MM.1S (cell line): ENCODE results near the gene SELENOW.

Source experiments
- DNase-seq: peaks from one replicate; pipeline ENCODE4 v3.0.0-alpha.2; 2015
- H2AFZ ChIP-seq: fragments of 300-600 bp; sonication (generic); 2 replicates; pipeline ENCODE4 v1.6.0; 2016; ENCODE audit warnings: antibody characterized with exemption, low read length
- H3F3A ChIP-seq: fragments of 300-600 bp; sonication (generic); 2 replicates; pipeline ENCODE4 v1.6.1; 2016; ENCODE audit warnings: mild to moderate bottlenecking, antibody characterized with exemption, low read length, moderate library complexity, mixed read lengths; ENCODE audit not compliant: insufficient read depth
- H3K27ac ChIP-seq: fragments of 300-600 bp; sonication (generic); 2 replicates; pipeline ENCODE4 v1.5.1; 2016; ENCODE audit warnings: mild to moderate bottlenecking, low read length
- H3K27me3 ChIP-seq: fragments of 300-600 bp; sonication (generic); replicated peaks from 2 replicates; pipeline ENCODE4 v1.6.0; 2016; ENCODE audit warnings: low read length; ENCODE audit not compliant: insufficient read depth
- H3K36me3 ChIP-seq: fragments of 300-600 bp; sonication (generic); replicated peaks from 2 replicates; pipeline ENCODE4 v1.6.1; 2016; ENCODE audit warnings: mild to moderate bottlenecking, low read length, mixed read lengths; ENCODE audit not compliant: insufficient read depth
- H3K4me1 ChIP-seq: fragments of 300-600 bp; sonication (generic); 2 replicates; pipeline ENCODE4 v1.6.1; 2016; ENCODE audit warnings: low read length, mixed read lengths
- H3K4me2 ChIP-seq: fragments of 300-600 bp; sonication (generic); 2 replicates; pipeline ENCODE4 v1.6.0; 2016; ENCODE audit warnings: low read depth, low read length
- H3K4me3 ChIP-seq: fragments of 300-600 bp; sonication (generic); 2 replicates; pipeline ENCODE4 v1.5.1; 2016; ENCODE audit warnings: low read length, mixed read lengths
- H3K79me2 ChIP-seq: fragments of 300-600 bp; sonication (generic); 2 replicates; pipeline ENCODE4 v1.6.1; 2016; ENCODE audit warnings: mixed run types, low read length, mixed read lengths
- H3K9ac ChIP-seq: fragments of 300-600 bp; sonication (generic); 2 replicates; pipeline ENCODE4 v1.6.1; 2016; ENCODE audit warnings: low read length, mixed read lengths
- H3K9me2 ChIP-seq: fragments of 300-600 bp; sonication (generic); replicated peaks from 2 replicates; pipeline ENCODE4 v1.6.1; 2016; ENCODE audit warnings: mild to moderate bottlenecking, low read length, mixed read lengths; ENCODE audit not compliant: insufficient read depth
- H3K9me3 ChIP-seq: fragments of 300-600 bp; sonication (generic); replicated peaks from 2 replicates; pipeline ENCODE4 v1.6.1; 2016; ENCODE audit warnings: mild to moderate bottlenecking, low read length, mixed read lengths; ENCODE audit not compliant: insufficient read depth
- H4K20me1 ChIP-seq: fragments of 300-600 bp; sonication (generic); 2 replicates; pipeline ENCODE4 v1.6.1; 2016; ENCODE audit warnings: mild to moderate bottlenecking, low read length, moderate library complexity, mixed read lengths; ENCODE audit not compliant: insufficient read depth
- EZH2 ChIP-seq: fragments of 300-600 bp; sonication (generic); optimal IDR thresholded peaks from 2 replicates; pipeline ENCODE3; 2017; ENCODE audit warnings: low read depth, mild to moderate bottlenecking, antibody characterized with exemption, low read length, mixed read lengths
- EZH2phosphoT487 ChIP-seq: fragments of 300-600 bp; sonication (generic); IDR thresholded peaks from 2 replicates; pipeline ENCODE4 v1.6.1; 2018; ENCODE audit warnings: antibody characterized with exemption, low read length
- TF ChIP-seq, protein P1 (sequence below): fragments of 300-600 bp; sonication (generic); IDR thresholded peaks from 2 replicates; pipeline ENCODE4 v1.5.1; 2016; ENCODE audit warnings: antibody characterized with exemption, low read length, mixed read lengths

The SELENOW gene

GRCh38 chr19:47821460-47822020 lies 43.0 kb downstream of the SELENOW start, which contains the start of gene CRX:
Gene CRX, plus strand, starts transcription at chr19:47821937. Its CDS starts 12,507 bp downstream, at chr19:47834444.
- no peak for DNase-seq
- H4K20me1 ChIP-seq = no peaks in the 10 kb centered on the region
- H3K27ac ChIP-seq = no peak within 1 kb of the TSS
- H3K27me3 ChIP-seq = peaks cover 83% of the 10 kb centered on the region
- no peak within 1 kb of the TSS for H2AFZ ChIP-seq
- H3K9ac ChIP-seq = no peak within 1 kb of the TSS
- H3K9me2 ChIP-seq = no peaks in the 10 kb centered on the region
- H3K9me3 ChIP-seq = no peaks in the 10 kb centered on the region
- no peaks in the 10 kb centered on the region for H3F3A ChIP-seq
- no peaks in the 10 kb centered on the region for H3K79me2 ChIP-seq
- no peak for TF ChIP-seq EZH2phosphoT487
- TF ChIP-seq, protein P1, sequence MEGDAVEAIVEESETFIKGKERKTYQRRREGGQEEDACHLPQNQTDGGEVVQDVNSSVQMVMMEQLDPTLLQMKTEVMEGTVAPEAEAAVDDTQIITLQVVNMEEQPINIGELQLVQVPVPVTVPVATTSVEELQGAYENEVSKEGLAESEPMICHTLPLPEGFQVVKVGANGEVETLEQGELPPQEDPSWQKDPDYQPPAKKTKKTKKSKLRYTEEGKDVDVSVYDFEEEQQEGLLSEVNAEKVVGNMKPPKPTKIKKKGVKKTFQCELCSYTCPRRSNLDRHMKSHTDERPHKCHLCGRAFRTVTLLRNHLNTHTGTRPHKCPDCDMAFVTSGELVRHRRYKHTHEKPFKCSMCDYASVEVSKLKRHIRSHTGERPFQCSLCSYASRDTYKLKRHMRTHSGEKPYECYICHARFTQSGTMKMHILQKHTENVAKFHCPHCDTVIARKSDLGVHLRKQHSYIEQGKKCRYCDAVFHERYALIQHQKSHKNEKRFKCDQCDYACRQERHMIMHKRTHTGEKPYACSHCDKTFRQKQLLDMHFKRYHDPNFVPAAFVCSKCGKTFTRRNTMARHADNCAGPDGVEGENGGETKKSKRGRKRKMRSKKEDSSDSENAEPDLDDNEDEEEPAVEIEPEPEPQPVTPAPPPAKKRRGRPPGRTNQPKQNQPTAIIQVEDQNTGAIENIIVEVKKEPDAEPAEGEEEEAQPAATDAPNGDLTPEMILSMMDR = no peak
- TF ChIP-seq EZH2 = no peak
- H3K36me3 ChIP-seq = no peaks in the 10 kb centered on the region
- H3K4me3 ChIP-seq = no peak within 1 kb of the TSS
- H3K4me2 ChIP-seq = no peak within 1 kb of the TSS
- H3K4me1 ChIP-seq = no peaks in the 10 kb centered on the region

GRCh38 chr19:47824396-47824795 lies 45.9 kb downstream of the SELENOW start:
- no peaks in the 10 kb centered on the region for H4K20me1 ChIP-seq
- no peak overlapping the region for H3K27ac ChIP-seq
- no peak overlapping the region for H3K9ac ChIP-seq
- H3K4me1 ChIP-seq = no peaks in the 10 kb centered on the region
- H3K4me2 ChIP-seq = no peak overlapping the region
- no peak for DNase-seq
- no peaks in the 10 kb centered on the region for H3K79me2 ChIP-seq
- H3K27me3 ChIP-seq = peaks cover 85% of the 10 kb centered on the region
- H3K9me2 ChIP-seq = no peaks in the 10 kb centered on the region
- H3K36me3 ChIP-seq = no peaks in the 10 kb centered on the region
- H3K4me3 ChIP-seq = no peak overlapping the region
- H2AFZ ChIP-seq = no peak overlapping the region
- H3F3A ChIP-seq = no peaks in the 10 kb centered on the region
- H3K9me3 ChIP-seq = no peaks in the 10 kb centered on the region
- TF ChIP-seq EZH2phosphoT487 (no peak), EZH2 (no peak)
- TF ChIP-seq, protein P1 = no peak

DNA sequence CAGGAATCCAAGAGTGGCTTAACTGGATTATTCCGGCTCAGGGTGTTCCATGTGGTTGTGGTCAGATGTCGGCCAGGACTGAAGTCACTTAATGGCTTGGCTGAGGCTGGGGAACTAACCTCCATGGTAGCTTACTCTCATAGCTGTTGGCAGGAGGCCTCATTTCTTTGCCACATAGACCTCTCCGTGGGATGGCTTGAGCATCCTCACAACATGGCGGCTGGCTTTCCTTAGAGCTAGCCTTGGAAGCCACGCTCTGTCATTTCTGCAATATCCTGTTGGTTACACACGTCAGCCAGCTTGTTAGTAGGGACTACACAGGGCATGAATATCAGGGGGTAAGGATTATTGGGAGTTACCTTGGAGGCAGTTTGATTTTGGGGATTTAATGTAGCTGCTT lies 48.3 kb downstream of the SELENOW start:
- Histone ChIP-seq H3K27ac (no peak overlapping the region), H3K4me1 (no peaks in the 10 kb centered on the region), H3K36me3 (no peaks in the 10 kb centered on the region), H3K9me2 (no peaks in the 10 kb centered on the region), H3K9me3 (no peaks in the 10 kb centered on the region), H4K20me1 (no peaks in the 10 kb centered on the region), H3K79me2 (no peaks in the 10 kb centered on the region), H3F3A (no peaks in the 10 kb centered on the region), H3K27me3 (peaks cover 78% of the 10 kb centered on the region), H3K4me3 (no peak overlapping the region), H3K9ac (no peak overlapping the region), H3K4me2 (no peak overlapping the region), H2AFZ (no peak overlapping the region)
- TF ChIP-seq EZH2 (no peak), EZH2phosphoT487 (no peak)
- TF ChIP-seq, protein P1 = no peak
- no peak for DNase-seq
